Heart right ventricle (tissue), 16 donors: Measurements from ENCODE around the gene TNS2. TPM values are rescaled to one million over a fixed set of nuclear protein-coding genes. Genes with fewer than 3 reads are reported as not detected.

Source experiments
- ATAC-seq, 8 donors: fragments of 200-7000 bp; cut with Tn5 transposase; one replicate each; pipeline ENCODE4 v1.9.1; 2020; ENCODE audit warnings: mild to moderate bottlenecking in 8 of 8, moderate library complexity in 8 of 8, moderate number of reproducible peaks in 1 of 8
- DNase-seq, 2 donors: peaks; one replicate each; pipeline ENCODE4 v3.0.0-alpha.2; 2020
- H3K27ac ChIP-seq, 10 donors: fragments of 200-600 bp; sonication (generic) in 2 of 10; one replicate each; pipeline versions ENCODE4 v1.5.0 to v1.8.0; 2020 to 2022; ENCODE audit warnings: mild to moderate bottlenecking in 3 of 10
- H3K27me3 ChIP-seq, 7 donors: fragments of 200-600 bp; one replicate each; pipeline ENCODE4 v1.8.0; 2021 to 2022; ENCODE audit warnings: mild to moderate bottlenecking in 2 of 7
- H3K36me3 ChIP-seq, 9 donors: fragments of 200-600 bp; sonication (generic) in 1 of 9; one replicate each; pipeline versions ENCODE4 v1.5.0 to v1.8.0; 2020 to 2022; ENCODE audit warnings: mild to moderate bottlenecking in 2 of 9
- H3K4me1 ChIP-seq, 9 donors: fragments of 200-600 bp; sonication (generic) in 1 of 9; one replicate each; pipeline versions ENCODE4 v1.5.0 to v1.8.0; 2020 to 2022; ENCODE audit warnings: mild to moderate bottlenecking in 4 of 9
- H3K4me3 ChIP-seq, 10 donors: fragments of 200-600 bp; sonication (generic) in 2 of 10; one replicate each; pipeline versions ENCODE4 v1.5.0 to v1.8.0; 2020 to 2022; ENCODE audit warnings: mild to moderate bottlenecking in 7 of 10, moderate library complexity in 2 of 10
- H3K9me3 ChIP-seq, 11 donors: fragments of 200-600 bp in 10 of 11; sonication (generic) in 2 of 11; one replicate each; pipeline versions ENCODE4 v1.5.0 to v1.8.0; 2013 to 2022; ENCODE audit warnings: mild to moderate bottlenecking in 2 of 11, control low read depth in 1 of 11, moderate library complexity in 1 of 11
- CTCF ChIP-seq, 9 donors: fragments of 200-600 bp; sonication (generic) in 2 of 9; IDR thresholded peaks; one replicate each; pipeline versions ENCODE4 v1.5.0 to v1.8.0; 2021 to 2022; ENCODE audit warnings: antibody characterized with exemption in 9 of 9, mild to moderate bottlenecking in 5 of 9, moderate library complexity in 1 of 9
- WGBS, 2 donors: extraction: QIAGEN DNeasy Blood & Tissue Kit; methylation state at CpG; one replicate each; pipeline ENCODE4 v1.1.7; 2013; ENCODE audit warnings: inconsistent platforms in 1 of 2; 5-methylcytosine and 5-hydroxymethylcytosine counted together
- intact Hi-C, 10 donors: fragments of 100-400 bp; cut with DNase I; formaldehyde crosslinking; loops; one replicate each; pipeline versions ENCODE4 v1.11.1 to v1.14.2; 2022
- polyA plus RNA-seq, 2 donors: library from polyadenylated mRNA; stranded (reverse); fragments of 200-250 nt; gene quantifications; one replicate each; pipeline ENCODE4 v1.2.3, GENCODE V29; 2013
- total RNA-seq, 10 donors: library from RNA; stranded (reverse); fragmentation: NEBNext Ultra II Directional in 3 of 10; extraction: Animal tissue kit (Norgen Biotek cat#: 25700) in 3 of 10; gene quantifications; one replicate each; pipeline versions ENCODE4 v1.2.1 to v1.2.4, GENCODE V29; 2021 to 2023
- donor health status: Arrhythmogenic right ventricular cardiomyopathy.
- donor health status: ischemic (EF 13 %, LVEDD 7.1; RV severe dilation, severe dysfunction).
- donor health status: healthy with polysubstance abuse.
- donor health status: DM: no; HTN: yes; CAD: no.
- donor health status: DM: no; HTN: no; CAD: no.
- donor health status: ischemic (EF 25% LVEDD 6.9; RV normal size, moderate dysfunction).
- donor health status: ischemic (EF 25% LVEDD 5.7; RV mildly dilated, moderate dysfunction).
- donor health status: healthy.
- donor health status: DM: yes; HTN: yes; CAD: no.
- donor health status: Ischemic cardiomyopathy.
- donor health status: ischemic (EF 35%, LVEDD 5.7; RV mildly dilated, moderate dysfunction).
- donor health status: nonischemic (EF 11% LVEDD 7.7; RV severe dilation, severe dysfunction).
- donor health status: DM: yes; HTN: yes; CAD: no.
- donor health status: PGD.
- donor health status: ischemic (EF 29% LVEDD 5.4; RV normal size, mild dysfunction).
- donor health status: nonischemic (EF 23%, LVEDD 6.1; RV moderate dilation, normal function).

TNS2 gene
- total and polyA plus RNA-seq, 12 donors: 60.6 to 364 (median 77.1) TPM

- no peak for DNase-seq
- peak overlapping the region in 9 of 10 donors; percentile 4 to 65 (median 36) for H3K27ac ChIP-seq
- no peak overlapping the region for H3K4me3 ChIP-seq
Observed at GRCh38 chr12:53074283-53074998, 24.6 kb downstream of the TNS2 start.

DNA sequence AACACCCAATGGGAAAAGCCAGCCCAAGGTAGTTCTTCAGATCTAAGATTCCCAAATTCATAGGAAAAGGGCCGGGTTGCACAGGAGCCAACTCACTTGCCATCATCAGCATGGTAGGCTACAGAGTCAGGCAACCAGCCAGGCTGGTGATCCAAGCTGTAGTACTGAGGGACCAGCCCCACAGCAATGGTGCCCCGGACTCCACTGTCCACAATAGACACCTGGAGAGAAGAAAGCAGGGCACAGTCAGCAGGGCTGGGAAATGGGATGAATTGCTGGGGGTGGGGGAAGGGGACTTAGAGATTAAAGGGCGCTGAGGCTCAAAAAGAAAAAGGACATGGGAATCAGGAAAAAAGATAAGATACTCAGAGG lies 25.1 kb downstream of the TNS2 start:
- intact Hi-C loops: loop anchor here in 1 of 10 donors (10.0 kb wide), 1 partner anchor 220 kb away; the partner anchor contains the start of genes MYG1 and PFDN5
- ATAC-seq (no peak), DNase-seq (no peak)
- peak overlapping the region in 2 of 10 donors; percentile 53 to 57 for H3K27ac ChIP-seq
- no peaks in the 10 kb centered on the region for H3K9me3 ChIP-seq
- peaks cover 40 to 78% (median 63%) of the 10 kb centered on the region in 9 donors for H3K4me1 ChIP-seq
- TF ChIP-seq CTCF (IDR thresholded peaks at IDR 0.05): no peak
- H3K27me3 ChIP-seq: no peaks in the 10 kb centered on the region
- peaks cover 0 to 62% (median 23%) of the 10 kb centered on the region in 9 donors for H3K36me3 ChIP-seq
- H3K4me3 ChIP-seq: no peak overlapping the region
- WGBS, 2 donors: 94 to 97% methylated on average over 3 of the region's 3 CpGs

More at GRCh38 chr12:53074283-53074998, 24.6 kb downstream of the TNS2 start:
- TF ChIP-seq CTCF (IDR thresholded peaks at IDR 0.05): no peak
- no peaks in the 10 kb centered on the region for H3K9me3 ChIP-seq
- WGBS, 2 donors: 90 to 93% methylated on average over 11 of the region's 11 CpGs
- peaks cover 45 to 80% (median 66%) of the 10 kb centered on the region in 9 donors for H3K4me1 ChIP-seq
- no peak for ATAC-seq
- intact Hi-C loops: loop anchor here in 1 of 10 donors (10.0 kb wide), 1 partner anchor 220 kb away; the partner anchor contains the start of genes MYG1 and PFDN5
- no peaks in the 10 kb centered on the region for H3K27me3 ChIP-seq
- peaks cover 0 to 65% (median 23%) of the 10 kb centered on the region in 9 donors for H3K36me3 ChIP-seq

GRCh38 chr12:53076461-53076860 lies 26.6 kb downstream of the TNS2 start:
- WGBS, 2 donors: 94 to 97% methylated on average over 3 of the region's 3 CpGs
- no peak for TF ChIP-seq CTCF (IDR thresholded peaks at IDR 0.05)
- no peak for ATAC-seq
- peaks cover 0 to 51% (median 23%) of the 10 kb centered on the region in 9 donors for H3K36me3 ChIP-seq
- peak overlapping the region in 2 of 10 donors; percentile 0 to 36 for H3K27ac ChIP-seq
- peaks cover 27 to 69% (median 54%) of the 10 kb centered on the region in 9 donors for H3K4me1 ChIP-seq
- intact Hi-C loops: loop anchor here in 1 of 10 donors (10.0 kb wide), 1 partner anchor 218 kb away; the partner anchor contains the start of genes MYG1 and PFDN5
- H3K27me3 ChIP-seq: no peaks in the 10 kb centered on the region
- H3K9me3 ChIP-seq: no peaks in the 10 kb centered on the region
- no peak overlapping the region for H3K4me3 ChIP-seq
- no peak for DNase-seq

GRCh38 chr12:53077030-53077429 lies 27.2 kb downstream of the TNS2 start:
- no peak for TF ChIP-seq CTCF (IDR thresholded peaks at IDR 0.05)
- ATAC-seq: no peak
- Histone ChIP-seq H3K9me3 (no peaks in the 10 kb centered on the region), H3K4me3 (no peak overlapping the region), H3K27me3 (no peaks in the 10 kb centered on the region), H3K36me3 (peaks cover 0 to 51% (median 23%) of the 10 kb centered on the region in 9 donors), H3K4me1 (peaks cover 21 to 63% (median 48%) of the 10 kb centered on the region in 9 donors), H3K27ac (peak overlapping the region in 1 of 10 donors; percentile 48)
- intact Hi-C loops: loop anchor here in 1 of 10 donors (10.0 kb wide), 1 partner anchor 218 kb away; the partner anchor contains the start of genes MYG1 and PFDN5
- DNase-seq: no peak
- WGBS, 2 donors: 95 to 98% methylated on average over 8 of the region's 8 CpGs
